ENCODE measurements around the gene NUMB.

The NUMB gene

GRCh38 chr14:73231981-73232851 lies 226.1 kb downstream of the NUMB start:
- no peak for DNase-seq (ENCODE audit: low spot score)

- DNase-seq (ENCODE audit: low spot score), result no peak
These were observed 228.3 kb downstream of the NUMB start for GRCh38 chr14:73230051-73230450.

- no peak for DNase-seq (ENCODE audit: low spot score)
These were observed 230.2 kb downstream of the NUMB start for GRCh38 chr14:73227812-73228781.

GRCh38 chr14:73225496-73225895 lies 232.8 kb downstream of the NUMB start:
- DNase-seq (ENCODE audit: low spot score), result no peak

All from hematopoietic multipotent progenitor cell treated with erythropoietin and hydrocortisone succinate and interleukin-3 and kit ligand, for 17 days (in vitro differentiated cells).